ENCODE measurements around the gene RFT1.

- TF ChIP-seq CTCF (IDR thresholded peaks at IDR 0.05; ENCODE audit: insufficient read depth, low read length, poor library complexity, severe bottlenecking) = no peak
- no peak for TF ChIP-seq EZH2phosphoT487 (conservative IDR thresholded peaks at IDR 0.05; ENCODE audit: low read length)
Measured at GRCh38 chr3:53137835-53138446, 7.7 kb upstream of the RFT1 start.
